GM12872 (cell line): Measurements from ENCODE around the gene CCDC149.

Experiments
- CTCF ChIP-seq: IDR thresholded peaks from 3 replicates; pipeline ENCODE4 v1.5.1; 2011; ENCODE audit warnings: low read depth, mild to moderate bottlenecking, low read length, moderate library complexity; ENCODE audit not compliant: insufficient read depth

Gene CCDC149

GRCh38 chr4:24917076-24917856, 4.4 kb upstream of the CCDC149 start:
- no peak for TF ChIP-seq CTCF

GRCh38 chr4:24915121-24915922, 2.5 kb upstream of the CCDC149 start:
- TF ChIP-seq CTCF: no peak

- TF ChIP-seq CTCF: no peak
These were observed 1.6 kb upstream of the CCDC149 start for GRCh38 chr4:24914460-24914859.

- no peak for TF ChIP-seq CTCF
These were observed 260 bp upstream of the CCDC149 start for GRCh38 chr4:24913119-24913485.

GRCh38 chr4:24910499-24910898, 2.3 kb downstream of the CCDC149 start:
- no peak for TF ChIP-seq CTCF

GRCh38 chr4:24897639-24898038, 15.2 kb downstream of the CCDC149 start:
- no peak for TF ChIP-seq CTCF

- no peak for TF ChIP-seq CTCF
These were observed 15.9 kb downstream of the CCDC149 start for GRCh38 chr4:24896977-24897376.
